Measurements from ENCODE around the gene DISC1. TPM values are rescaled to one million over a fixed set of nuclear protein-coding genes. Genes with fewer than 3 reads are reported as not detected.

Gene DISC1
- total RNA-seq, 2 donors from 2014 or later: 6.7 to 9.3 TPM

- intact Hi-C loops (cut with DNase I): loop anchor here (10.0 kb wide), 1 partner anchor 884 kb away; the partner anchor contains the start of gene SIPA1L2
- 87% methylated on average over 3 of the region's 3 CpGs for WGBS
- no peak for DNase-seq (ENCODE audit: low spot score)
Observed at GRCh38 chr1:231750818-231751362, 124.3 kb downstream of the DISC1 start.

GRCh38 chr1:231751415-231751814 is 124.8 kb downstream of the DISC1 start:
- no peak for DNase-seq (ENCODE audit: low spot score)
- Histone ChIP-seq H3K27ac (no peak overlapping the region), H3K4me3 (no peak overlapping the region), H3K4me1 (replicated peaks) (no peaks in the 10 kb centered on the region), H3K36me3 (no peaks in the 10 kb centered on the region), H3K27me3 (replicated peaks; ENCODE audit: insufficient read depth) (no peaks in the 10 kb centered on the region), H3K9me3 (no peaks in the 10 kb centered on the region)
- intact Hi-C loops (cut with DNase I): loop anchor here (10.0 kb wide), 1 partner anchor 883 kb away; the partner anchor contains the start of gene SIPA1L2
- TF ChIP-seq POLR2A (IDR thresholded peaks at IDR 0.05) (no peak), CTCF (IDR thresholded peaks at IDR 0.05) (no peak), POLR2AphosphoS5 (IDR thresholded peaks at IDR 0.05) (no peak)

More at GRCh38 chr1:231750818-231751362, 124.3 kb downstream of the DISC1 start:
- H3K27me3 ChIP-seq (replicated peaks; ENCODE audit: insufficient read depth): no peaks in the 10 kb centered on the region
- no peak overlapping the region for H3K27ac ChIP-seq
- TF ChIP-seq POLR2A (IDR thresholded peaks at IDR 0.05): no peak
- TF ChIP-seq POLR2AphosphoS5 (IDR thresholded peaks at IDR 0.05): no peak
- no peak for TF ChIP-seq CTCF (IDR thresholded peaks at IDR 0.05)
- H3K36me3 ChIP-seq: no peaks in the 10 kb centered on the region
- no peaks in the 10 kb centered on the region for H3K9me3 ChIP-seq
- no peak overlapping the region for H3K4me3 ChIP-seq
- no peaks in the 10 kb centered on the region for H3K4me1 ChIP-seq (replicated peaks)

GRCh38 chr1:231753313-231753712 is 126.7 kb downstream of the DISC1 start:
- TF ChIP-seq POLR2AphosphoS5 (IDR thresholded peaks at IDR 0.05) (no peak), POLR2A (IDR thresholded peaks at IDR 0.05) (no peak), CTCF (IDR thresholded peaks at IDR 0.05) (no peak)
- 100% methylated on average over 3 of the region's 3 CpGs for WGBS

GRCh38 chr1:231757101-231757404 is 130.5 kb downstream of the DISC1 start:
- Histone ChIP-seq H3K27me3 (replicated peaks; ENCODE audit: insufficient read depth) (no peaks in the 10 kb centered on the region), H3K4me3 (no peak overlapping the region), H3K27ac (no peak overlapping the region), H3K4me1 (replicated peaks) (peaks cover 5% of the 10 kb centered on the region), H3K9me3 (no peaks in the 10 kb centered on the region), H3K36me3 (no peaks in the 10 kb centered on the region)
- 33% methylated on average over 2 of the region's 2 CpGs for WGBS
- intact Hi-C loops (cut with DNase I): loop anchor here (5.0 to 10.0 kb wide), 2 partner anchors 878 to 1485 kb away; partner anchors contain the start of gene SIPA1L2
- DNase-seq (ENCODE audit: low spot score): no peak
- TF ChIP-seq CTCF (IDR thresholded peaks at IDR 0.05) (no peak), POLR2AphosphoS5 (IDR thresholded peaks at IDR 0.05) (no peak), POLR2A (IDR thresholded peaks at IDR 0.05) (no peak)

More at GRCh38 chr1:231753313-231753712, 126.7 kb downstream of the DISC1 start:
- Histone ChIP-seq H3K36me3 (no peaks in the 10 kb centered on the region), H3K27ac (no peak overlapping the region), H3K27me3 (replicated peaks; ENCODE audit: insufficient read depth) (no peaks in the 10 kb centered on the region), H3K4me3 (no peak overlapping the region), H3K4me1 (replicated peaks) (peaks cover 5% of the 10 kb centered on the region), H3K9me3 (no peaks in the 10 kb centered on the region)
- intact Hi-C loops (cut with DNase I): loop anchor here (10.0 kb wide), 1 partner anchor 881 kb away; the partner anchor contains the start of gene SIPA1L2
- DNase-seq (ENCODE audit: low spot score): no peak

- intact Hi-C loops (cut with DNase I): loop anchor here (5.0 to 10.0 kb wide), 2 partner anchors 877 to 1485 kb away; partner anchors contain the start of gene SIPA1L2
- no peak overlapping the region for H3K27ac ChIP-seq
- H3K4me3 ChIP-seq: no peak overlapping the region
- H3K36me3 ChIP-seq: no peaks in the 10 kb centered on the region
- 80% methylated on average over 8 of the region's 8 CpGs for WGBS
- no peaks in the 10 kb centered on the region for H3K9me3 ChIP-seq
- DNase-seq (ENCODE audit: low spot score): peak; percentile 24
- peaks cover 5% of the 10 kb centered on the region for H3K4me1 ChIP-seq (replicated peaks)
- no peaks in the 10 kb centered on the region for H3K27me3 ChIP-seq (replicated peaks; ENCODE audit: insufficient read depth)
- TF ChIP-seq POLR2A (IDR thresholded peaks at IDR 0.05) (no peak), POLR2AphosphoS5 (IDR thresholded peaks at IDR 0.05) (no peak), CTCF (IDR thresholded peaks at IDR 0.05) (no peak)
Observed at GRCh38 chr1:231757759-231758158, 131.2 kb downstream of the DISC1 start.
